Endodermal cell (in vitro differentiated cells): ENCODE measurements around the gene EPN2. TPM values are rescaled to one million over a fixed set of nuclear protein-coding genes. Genes with fewer than 3 reads are reported as not detected.

Source experiments
- DNase-seq: peaks from one replicate; pipeline ENCODE4 v3.0.0-alpha.2; 2017
- H3K27ac ChIP-seq: 2 replicates; pipeline ENCODE4 v1.5.1; 2013; ENCODE audit warnings: mild to moderate bottlenecking, low read depth, low read length, moderate library complexity
- H3K27me3 ChIP-seq: 2 replicates; pipeline ENCODE4 v1.6.1; 2013; ENCODE audit warnings: mild to moderate bottlenecking, low read length, moderate library complexity; ENCODE audit not compliant: insufficient read depth, control insufficient read depth, poor library complexity, severe bottlenecking
- H3K36me3 ChIP-seq: 2 replicates; pipeline ENCODE4 v1.7.0; 2013; ENCODE audit warnings: mild to moderate bottlenecking, low read length, moderate library complexity; ENCODE audit not compliant: control insufficient read depth, insufficient read depth
- H3K4me1 ChIP-seq: one replicate; pipeline ENCODE4 v1.7.0; 2013; ENCODE audit warnings: low read length; ENCODE audit not compliant: control insufficient read depth, insufficient read depth
- H3K4me3 ChIP-seq: 2 replicates; pipeline ENCODE4 v1.5.1; 2013; ENCODE audit warnings: mild to moderate bottlenecking, low read length, moderate library complexity
- H3K9ac ChIP-seq: 2 replicates; pipeline ENCODE4 v1.6.1; 2013; ENCODE audit warnings: mild to moderate bottlenecking, low read length, moderate library complexity; ENCODE audit not compliant: poor library complexity, severe bottlenecking; ENCODE audit errors: extremely low read depth
- H3K9me3 ChIP-seq: 2 replicates; pipeline ENCODE4 v1.6.1; 2013; ENCODE audit warnings: mild to moderate bottlenecking, low read length, moderate library complexity; ENCODE audit not compliant: control insufficient read depth
- H3K27ac Mint-ChIP-seq: 2 replicates; pipeline ENCODE4 v1.8.0; 2020; ENCODE audit warnings: mixed read lengths
- H3K27me3 Mint-ChIP-seq: 2 replicates; pipeline ENCODE4 v1.8.0; 2021; ENCODE audit warnings: mild to moderate bottlenecking, mixed read lengths; ENCODE audit not compliant: insufficient read depth
- H3K36me3 Mint-ChIP-seq: 2 replicates; pipeline ENCODE4 v1.8.0; 2020; ENCODE audit warnings: low read depth, mixed read lengths
- H3K4me1 Mint-ChIP-seq: 2 replicates; pipeline ENCODE4 v1.8.0; 2020; ENCODE audit warnings: mixed read lengths
- H3K4me3 Mint-ChIP-seq: 2 replicates; pipeline ENCODE4 v1.8.0; 2020; ENCODE audit warnings: mild to moderate bottlenecking, moderate library complexity, mixed read lengths
- H3K9me3 Mint-ChIP-seq: 2 replicates; pipeline ENCODE4 v1.8.0; 2020; ENCODE audit warnings: mild to moderate bottlenecking, mixed read lengths
- WGBS, 2 experiments: methylation state at CpG; one replicate each; pipeline versions ENCODE4 v1.1.5 to v1.1.7; 2013; ENCODE audit warnings: missing lambda C conversion rate in 2 of 2, mixed read lengths in 1 of 2; ENCODE audit not compliant: insufficient coverage in 1 of 2, insufficient read length in 1 of 2; 5-methylcytosine and 5-hydroxymethylcytosine counted together
- total RNA-seq, 2 donors: library from RNA; stranded (reverse); fragmentation: NEBNext Ultra II Directional in 1 of 2; extraction: Animal tissue kit (Norgen Biotek cat#: 25700) in 1 of 2; gene quantifications; 2 replicates in 1 of 2; 3 replicates in 1 of 2; pipeline ENCODE4 v1.2.1, GENCODE V29; 2021
- TF ChIP-seq, protein P1 (sequence below): fragments of 200-600 bp; sonication (generic); conservative IDR thresholded peaks from 2 replicates; pipeline ENCODE4 v1.5.0; 2021; ENCODE audit warnings: antibody characterized with exemption, mild to moderate bottlenecking

Gene EPN2
- total RNA-seq, 2 donors from 2014 or later = 46.0 to 50.9 TPM

DNA sequence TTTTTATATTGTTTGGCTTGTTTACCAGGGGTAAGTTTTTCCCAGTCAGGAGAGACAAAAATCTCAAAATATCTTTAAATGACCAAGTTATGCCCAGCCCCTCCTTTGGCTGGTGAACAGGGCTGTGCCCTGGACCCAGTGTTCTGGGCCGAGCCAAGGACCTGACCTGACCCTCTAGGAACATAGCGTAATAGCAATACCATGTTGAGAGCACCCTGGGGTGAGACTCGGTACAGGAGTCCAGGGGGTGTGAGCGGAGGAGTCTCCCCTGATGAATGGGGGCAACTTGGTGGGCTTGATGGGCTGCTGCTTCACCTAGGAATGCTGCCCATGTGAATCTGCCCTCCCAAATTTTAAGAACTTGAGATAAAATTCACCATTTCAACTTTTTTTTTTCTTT lies 77.9 kb downstream of the EPN2 start:
- no peak overlapping the region for H3K4me3 Mint-ChIP-seq
- no peaks in the 10 kb centered on the region for H3K9me3 Mint-ChIP-seq
- H3K27ac Mint-ChIP-seq = peak overlapping the region; percentile 70
- Histone ChIP-seq H3K4me3 (no peak overlapping the region), H3K36me3 (peaks cover 33% of the 10 kb centered on the region), H3K9me3 (no peaks in the 10 kb centered on the region), H3K27me3 (no peaks in the 10 kb centered on the region), H3K9ac (no peak overlapping the region), H3K4me1 (no peaks in the 10 kb centered on the region), H3K27ac (no peak overlapping the region)
- H3K27me3 Mint-ChIP-seq = no peaks in the 10 kb centered on the region
- peaks cover 18% of the 10 kb centered on the region for H3K4me1 Mint-ChIP-seq
- H3K36me3 Mint-ChIP-seq = peaks cover 40% of the 10 kb centered on the region
- 92 to 96% methylated on average over 2 to 4 of the region's 4 CpGs for WGBS, 2 experiments
- TF ChIP-seq, protein P1, sequence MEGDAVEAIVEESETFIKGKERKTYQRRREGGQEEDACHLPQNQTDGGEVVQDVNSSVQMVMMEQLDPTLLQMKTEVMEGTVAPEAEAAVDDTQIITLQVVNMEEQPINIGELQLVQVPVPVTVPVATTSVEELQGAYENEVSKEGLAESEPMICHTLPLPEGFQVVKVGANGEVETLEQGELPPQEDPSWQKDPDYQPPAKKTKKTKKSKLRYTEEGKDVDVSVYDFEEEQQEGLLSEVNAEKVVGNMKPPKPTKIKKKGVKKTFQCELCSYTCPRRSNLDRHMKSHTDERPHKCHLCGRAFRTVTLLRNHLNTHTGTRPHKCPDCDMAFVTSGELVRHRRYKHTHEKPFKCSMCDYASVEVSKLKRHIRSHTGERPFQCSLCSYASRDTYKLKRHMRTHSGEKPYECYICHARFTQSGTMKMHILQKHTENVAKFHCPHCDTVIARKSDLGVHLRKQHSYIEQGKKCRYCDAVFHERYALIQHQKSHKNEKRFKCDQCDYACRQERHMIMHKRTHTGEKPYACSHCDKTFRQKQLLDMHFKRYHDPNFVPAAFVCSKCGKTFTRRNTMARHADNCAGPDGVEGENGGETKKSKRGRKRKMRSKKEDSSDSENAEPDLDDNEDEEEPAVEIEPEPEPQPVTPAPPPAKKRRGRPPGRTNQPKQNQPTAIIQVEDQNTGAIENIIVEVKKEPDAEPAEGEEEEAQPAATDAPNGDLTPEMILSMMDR = no peak
- peak; percentile 20 for DNase-seq

DNA sequence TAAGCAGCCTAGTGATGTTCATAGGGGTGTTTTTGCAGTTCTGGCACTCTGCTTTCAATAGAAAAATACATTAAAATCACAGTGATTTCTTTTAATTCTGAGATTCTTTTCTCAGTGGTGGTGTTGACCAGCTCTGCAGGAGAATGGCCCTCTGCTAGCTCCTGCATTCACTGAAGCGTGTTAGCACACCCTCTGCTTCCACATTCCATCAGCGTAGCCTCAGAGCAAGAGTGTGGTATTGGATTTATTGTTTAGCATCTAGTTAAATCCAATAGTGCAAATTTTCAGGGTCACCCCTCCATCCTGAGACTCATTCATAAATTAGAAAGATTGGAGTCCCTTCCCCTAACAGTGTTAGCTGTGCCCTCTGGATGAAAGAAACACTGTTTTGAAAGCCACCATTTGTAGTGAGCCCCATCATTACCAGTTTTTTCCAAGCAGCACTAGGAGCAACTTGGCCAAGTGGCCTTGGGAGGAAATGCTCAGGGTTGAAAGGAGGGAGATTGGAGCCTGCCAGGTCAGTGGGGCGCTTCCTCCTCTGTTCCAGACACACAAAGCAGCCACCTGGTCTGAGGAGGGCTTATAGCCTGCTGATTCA lies 79.7 kb downstream of the EPN2 start:
- no peak overlapping the region for H3K9ac ChIP-seq
- Mint-ChIP-seq H3K4me1 (peaks cover 26% of the 10 kb centered on the region), H3K4me3 (no peak overlapping the region), H3K36me3 (peaks cover 38% of the 10 kb centered on the region), H3K9me3 (no peaks in the 10 kb centered on the region), H3K27me3 (no peaks in the 10 kb centered on the region), H3K27ac (peak overlapping the region; percentile 85)
- peaks cover 33% of the 10 kb centered on the region for H3K36me3 ChIP-seq
- no peaks in the 10 kb centered on the region for H3K4me1 ChIP-seq
- no peaks in the 10 kb centered on the region for H3K27me3 ChIP-seq
- H3K27ac ChIP-seq = peak overlapping the region; percentile 90
- WGBS, 2 experiments = 67% methylated on average over 2 of the region's 3 CpGs; no CpG with 5 or more reads in 1 of the 2 experiments
- TF ChIP-seq, protein P1 = no peak
- H3K9me3 ChIP-seq = no peaks in the 10 kb centered on the region
- no peak overlapping the region for H3K4me3 ChIP-seq
- DNase-seq = no peak

- H3K4me3 Mint-ChIP-seq = no peak overlapping the region
- H3K4me1 Mint-ChIP-seq = peaks cover 26% of the 10 kb centered on the region
- peak; percentile 99 for DNase-seq
- TF ChIP-seq, protein P1 = peak; percentile 60
- no peaks in the 10 kb centered on the region for H3K27me3 Mint-ChIP-seq
- Histone ChIP-seq H3K27me3 (no peaks in the 10 kb centered on the region), H3K4me3 (no peak overlapping the region), H3K27ac (peak overlapping the region; percentile 90), H3K36me3 (peaks cover 35% of the 10 kb centered on the region), H3K9me3 (no peaks in the 10 kb centered on the region), H3K4me1 (no peaks in the 10 kb centered on the region), H3K9ac (no peak overlapping the region)
- H3K27ac Mint-ChIP-seq = peak overlapping the region; percentile 73
- peaks cover 36% of the 10 kb centered on the region for H3K36me3 Mint-ChIP-seq
- H3K9me3 Mint-ChIP-seq = no peaks in the 10 kb centered on the region
- WGBS, 2 experiments = 61 to 72% methylated on average over 7 to 19 of the region's 19 CpGs
Measured at GRCh38 chr17:19317359-19318095, 80.4 kb downstream of the EPN2 start.
